GM19043 (cell line): ENCODE results near the gene SUSD6.
"Not testable (repeated sequence)": the region's sequence is repeated elsewhere in the genome, so short reads cannot be mapped to it uniquely, and the experiment has no call there.

Experiments
- ATAC-seq: cut with Tn5 transposase; IDR thresholded peaks from one replicate; pipeline ENCODE4 v1.9.1; 2021; ENCODE audit warnings: low read depth; ENCODE audit not compliant: unreplicated experiment

The SUSD6 gene

DNA sequence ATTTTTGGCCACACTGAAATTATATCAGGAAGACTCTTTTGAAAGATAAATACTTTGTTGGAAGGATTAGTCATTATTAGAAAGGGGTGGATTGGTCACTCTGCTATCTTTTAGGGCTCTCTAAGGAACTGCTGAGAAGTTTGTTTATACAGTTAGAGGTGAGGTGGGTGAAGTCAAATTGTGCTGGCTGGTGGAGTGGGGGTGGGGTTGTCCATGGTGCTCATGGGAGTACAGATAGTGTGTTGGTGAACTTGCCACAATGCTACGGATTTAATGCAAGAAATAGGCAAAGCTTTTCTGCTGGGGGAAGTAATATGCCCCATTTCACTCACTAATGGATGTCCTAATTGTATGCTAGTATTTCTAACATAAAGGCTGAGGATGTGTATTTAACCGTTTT, 35.8 kb downstream of the SUSD6 start:
- ATAC-seq = no peak

DNA sequence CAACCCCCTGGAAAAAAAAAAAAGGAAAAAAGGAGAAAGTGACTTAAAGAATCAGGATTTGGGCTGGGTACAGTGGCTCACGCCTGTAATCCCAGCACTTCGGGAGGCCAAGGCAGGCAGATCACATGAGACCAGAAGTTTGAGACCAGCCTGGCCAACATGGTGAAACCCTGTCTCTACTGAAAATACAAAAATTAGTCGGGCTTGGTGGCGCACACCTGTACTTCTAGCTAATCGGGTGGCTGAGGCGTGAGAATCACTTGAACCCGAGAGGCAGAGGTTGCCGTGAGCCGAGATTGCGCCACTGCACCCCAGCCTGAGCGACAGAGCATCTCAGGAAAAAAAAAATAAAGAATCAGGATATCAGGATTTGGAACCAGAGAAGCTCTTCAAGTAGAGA, 36.2 kb downstream of the SUSD6 start:
- ATAC-seq = not testable (repeated sequence)

DNA sequence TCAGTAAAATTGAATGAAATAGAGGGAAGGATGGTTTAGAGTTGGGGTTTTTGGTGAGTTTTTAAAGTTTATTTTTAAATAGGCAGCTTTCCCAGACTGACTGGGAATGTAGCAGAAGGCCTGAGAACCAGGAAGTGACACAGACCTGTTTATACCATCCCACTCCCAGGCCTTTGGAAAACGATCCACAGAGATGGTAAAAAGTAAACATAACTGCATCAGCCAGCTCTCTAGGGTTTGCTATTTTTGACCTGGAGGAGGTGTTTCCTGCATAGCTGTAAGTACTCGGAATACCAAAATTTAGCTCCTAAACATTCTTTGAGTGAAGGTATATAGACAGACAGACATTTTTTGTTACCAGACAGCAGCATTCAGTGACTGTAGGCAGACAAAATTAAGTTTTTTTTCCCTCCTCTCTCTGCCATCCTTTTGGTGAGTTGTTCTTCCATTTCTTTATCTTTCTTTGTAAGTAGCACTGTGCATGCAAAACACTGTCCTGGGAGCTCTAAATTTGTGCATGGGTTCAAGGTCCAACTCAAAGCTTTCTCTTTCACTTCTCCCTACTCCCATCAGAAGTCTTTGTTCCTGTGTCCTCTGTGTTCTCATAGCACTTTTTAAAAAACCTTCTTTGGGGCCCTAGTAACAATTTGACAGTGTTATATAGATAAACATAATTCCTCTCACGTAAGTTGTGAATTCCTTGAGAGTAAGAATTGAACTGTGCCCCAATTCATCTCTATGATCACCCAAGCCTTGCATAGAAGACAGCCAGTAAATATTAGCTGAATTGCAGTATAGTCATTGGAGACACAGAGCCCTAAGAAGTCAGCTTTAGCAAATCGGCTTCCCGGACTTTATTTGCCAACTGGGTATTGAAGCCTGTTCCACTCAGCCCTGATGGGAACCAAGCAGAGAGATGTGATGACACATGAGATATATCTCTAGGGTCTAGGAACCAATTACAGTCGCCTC, 37.4 kb downstream of the SUSD6 start:
- ATAC-seq = no peak

DNA sequence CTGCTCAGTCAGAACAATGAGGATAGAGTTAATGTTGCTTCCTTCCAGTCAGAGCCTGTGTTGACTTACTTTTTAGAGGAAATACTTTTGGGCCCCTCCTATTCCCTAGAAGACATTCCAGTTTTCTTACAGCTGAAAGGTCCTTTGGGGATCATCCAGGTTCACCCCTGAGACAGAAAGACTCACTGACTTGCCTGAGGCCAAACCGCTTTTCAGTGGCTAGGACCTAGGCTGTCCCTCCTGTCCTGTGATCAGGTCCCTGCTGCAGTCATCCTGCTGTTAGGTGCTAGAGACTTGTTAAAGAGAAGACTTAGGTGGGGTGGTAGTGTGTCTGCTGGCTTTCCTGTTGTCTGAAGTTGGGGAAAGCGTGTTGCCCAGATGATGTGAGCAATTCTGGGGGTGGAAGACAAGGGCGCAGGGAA, 39.6 kb downstream of the SUSD6 start:
- no peak for ATAC-seq

DNA sequence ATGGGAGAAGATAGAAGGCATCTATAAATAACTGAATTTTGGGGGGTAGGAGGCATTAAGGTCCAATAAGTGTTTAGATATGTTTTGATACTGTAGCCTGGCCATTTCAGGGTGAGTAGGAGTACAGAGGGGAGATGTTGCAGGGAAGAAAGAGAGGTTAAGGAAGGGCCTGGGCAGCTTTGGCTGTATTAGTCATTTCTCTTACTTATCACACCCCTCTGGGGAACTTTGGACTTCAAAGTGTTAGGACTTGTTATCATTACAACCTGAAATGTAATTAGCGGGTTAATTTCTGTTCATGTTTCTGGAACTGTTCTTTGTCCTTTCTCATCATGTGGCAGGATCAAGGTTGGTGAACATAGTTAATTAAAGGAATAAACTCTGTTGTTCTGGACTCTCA, 40.3 kb downstream of the SUSD6 start:
- no peak for ATAC-seq

DNA sequence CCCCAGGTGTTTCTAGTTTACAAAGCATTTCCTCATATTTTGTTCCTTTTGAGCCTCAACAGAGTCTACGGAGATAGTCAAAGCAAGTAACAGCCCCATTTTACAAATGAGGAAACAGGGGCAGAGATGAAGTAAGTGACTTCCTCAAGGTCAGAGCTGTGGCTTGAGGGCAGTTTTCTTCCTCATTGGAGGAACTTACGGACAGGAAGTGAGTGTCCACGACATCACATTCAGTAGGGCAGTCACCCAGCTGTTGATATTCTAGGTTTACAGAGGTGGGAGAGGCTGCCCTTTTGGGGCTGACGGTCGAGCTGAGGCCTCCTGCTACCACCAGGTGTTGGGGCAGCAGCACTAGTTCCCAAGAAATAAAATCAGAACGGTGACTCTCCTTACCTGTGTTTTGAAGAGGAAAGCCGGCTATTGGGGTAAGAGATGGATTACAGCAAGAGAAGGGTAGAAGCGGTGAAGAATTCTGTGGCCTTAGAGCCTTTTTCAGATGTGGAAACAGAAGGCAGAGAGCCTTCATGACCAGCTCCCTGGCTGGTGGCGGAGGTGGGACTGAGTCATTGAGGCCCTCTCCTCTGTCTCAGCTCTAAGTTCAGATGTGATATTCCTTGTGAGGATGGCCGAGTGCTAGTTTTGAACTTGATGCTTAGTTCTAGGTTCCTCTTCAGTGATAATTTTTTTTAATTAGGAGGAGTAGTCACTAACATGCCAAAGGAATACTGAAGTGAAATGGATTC, 41.7 kb downstream of the SUSD6 start:
- ATAC-seq = peak; percentile 51

DNA sequence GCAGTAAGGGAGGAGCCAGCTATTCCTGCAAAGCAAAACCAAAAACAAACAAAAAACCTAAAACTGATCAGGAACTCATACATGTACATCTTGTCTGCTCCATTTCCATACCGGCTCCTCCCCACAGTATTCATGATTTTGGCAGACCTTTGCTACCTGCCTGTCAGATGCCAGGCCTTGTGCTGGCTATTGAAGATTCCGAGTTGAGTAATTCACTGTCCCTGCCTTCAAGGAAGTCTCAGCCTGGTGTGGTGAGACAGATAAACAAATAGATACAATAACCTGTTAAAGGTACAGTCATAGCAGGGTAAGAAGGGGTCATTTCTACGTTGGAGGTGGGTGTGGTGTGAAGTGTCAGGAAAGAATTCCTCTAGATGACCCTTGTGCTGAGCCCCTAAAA, 42.7 kb downstream of the SUSD6 start:
- no peak for ATAC-seq

DNA sequence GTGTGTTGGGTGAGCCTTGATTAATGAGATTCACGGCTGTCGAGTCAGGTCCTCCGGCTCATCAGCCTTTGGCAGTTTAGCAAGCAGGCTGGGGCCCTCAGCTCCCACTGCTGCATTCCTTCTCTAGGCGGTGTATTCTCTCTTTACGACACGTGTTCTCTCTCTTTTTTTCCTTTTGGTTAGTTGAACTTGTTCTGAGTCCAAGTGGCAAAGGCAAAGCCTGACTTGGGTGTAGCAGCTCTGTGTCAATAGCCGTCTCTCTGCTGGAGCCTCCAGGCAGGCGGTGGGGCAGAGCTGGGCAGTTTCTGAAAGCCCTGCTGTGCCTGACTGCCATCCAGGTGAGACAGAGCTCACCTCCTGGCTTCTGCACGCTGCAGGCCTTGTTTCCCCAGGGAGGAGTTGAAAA, 46.6 kb downstream of the SUSD6 start:
- ATAC-seq = no peak

DNA sequence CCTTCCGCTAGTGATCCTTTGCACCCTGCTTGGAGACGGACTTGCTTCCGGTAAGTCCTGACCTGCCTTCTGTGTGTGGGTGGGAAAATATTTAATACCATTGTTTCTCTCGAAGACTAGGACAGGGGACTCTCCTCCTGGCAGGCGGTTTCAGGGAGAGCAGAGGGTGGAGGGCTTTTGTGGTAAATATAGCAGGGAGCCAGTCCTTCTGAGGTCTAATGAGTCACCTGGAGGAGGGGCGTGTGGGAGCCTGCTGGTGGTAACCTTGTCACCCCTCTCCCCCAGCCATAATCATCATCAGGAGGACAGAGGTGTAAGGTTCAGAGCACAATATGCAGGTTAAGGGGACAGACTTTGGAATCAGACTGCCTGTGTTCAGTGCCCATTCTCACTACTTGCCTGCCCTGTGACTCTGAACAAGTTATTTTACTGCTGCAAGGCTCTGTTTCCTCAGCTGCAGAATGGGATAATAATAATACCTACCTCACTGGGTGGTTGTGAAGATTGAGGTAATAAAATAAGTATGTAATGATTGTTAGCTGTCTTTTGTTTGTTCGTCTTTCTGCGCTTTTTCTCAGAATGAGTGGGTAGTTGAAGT, 47.4 kb downstream of the SUSD6 start:
- ATAC-seq = no peak

DNA sequence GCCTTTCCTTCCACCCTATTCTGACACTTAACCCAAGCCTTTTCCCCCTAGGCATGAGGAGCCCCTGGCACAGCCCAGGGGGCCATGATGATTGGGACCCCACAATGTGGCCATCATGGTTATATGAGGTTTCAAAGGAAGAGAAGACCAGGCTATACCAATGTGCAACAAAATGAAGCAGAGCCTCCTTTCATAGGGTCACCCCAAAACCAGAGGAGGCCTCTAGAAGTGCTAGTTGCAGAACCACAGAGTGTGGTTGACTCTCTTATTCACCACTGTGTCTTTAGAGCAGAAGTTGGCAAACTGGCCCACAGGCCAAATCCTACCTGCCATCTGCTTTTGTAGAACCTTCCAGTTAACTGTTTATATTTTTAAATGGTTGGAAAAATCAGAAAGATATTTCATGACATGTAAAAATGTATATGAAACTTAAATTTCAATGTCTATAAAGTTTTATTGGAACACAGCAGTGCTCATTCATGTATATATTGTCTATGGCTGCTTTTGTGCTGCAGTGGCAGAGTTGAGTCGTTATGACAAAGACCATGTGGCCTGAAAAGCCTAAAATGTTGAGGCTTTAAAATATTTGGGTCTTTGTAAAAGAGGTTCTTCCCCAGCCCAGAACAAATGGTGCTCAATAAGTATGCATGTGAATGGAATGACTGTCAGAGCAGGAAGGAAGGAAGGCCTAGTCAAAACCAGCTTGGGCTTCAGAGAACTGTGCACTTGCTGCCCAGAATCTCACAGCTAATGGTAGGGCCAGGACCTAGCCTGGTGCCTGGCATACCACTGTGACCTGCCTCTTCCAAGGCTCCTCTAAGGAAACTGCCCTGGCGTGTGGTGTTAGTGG, 49.2 kb downstream of the SUSD6 start:
- ATAC-seq = no peak

DNA sequence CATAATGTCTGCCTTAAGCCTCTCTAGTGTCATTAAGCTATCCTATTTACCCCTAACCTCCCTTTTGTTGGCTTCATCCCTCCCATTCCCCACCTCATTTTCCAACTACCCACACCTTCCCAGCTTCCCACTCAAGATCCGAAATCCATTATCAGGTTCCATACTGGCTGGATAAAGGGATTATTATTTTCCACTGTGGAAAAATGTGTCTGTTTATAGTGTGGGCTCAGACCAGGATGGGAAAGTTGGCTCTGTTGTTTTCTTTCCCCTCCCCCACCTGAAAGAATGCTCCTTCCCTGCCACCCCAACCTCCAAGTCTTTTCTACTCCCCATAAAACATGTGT, 49.8 kb downstream of the SUSD6 start:
- ATAC-seq = no peak

DNA sequence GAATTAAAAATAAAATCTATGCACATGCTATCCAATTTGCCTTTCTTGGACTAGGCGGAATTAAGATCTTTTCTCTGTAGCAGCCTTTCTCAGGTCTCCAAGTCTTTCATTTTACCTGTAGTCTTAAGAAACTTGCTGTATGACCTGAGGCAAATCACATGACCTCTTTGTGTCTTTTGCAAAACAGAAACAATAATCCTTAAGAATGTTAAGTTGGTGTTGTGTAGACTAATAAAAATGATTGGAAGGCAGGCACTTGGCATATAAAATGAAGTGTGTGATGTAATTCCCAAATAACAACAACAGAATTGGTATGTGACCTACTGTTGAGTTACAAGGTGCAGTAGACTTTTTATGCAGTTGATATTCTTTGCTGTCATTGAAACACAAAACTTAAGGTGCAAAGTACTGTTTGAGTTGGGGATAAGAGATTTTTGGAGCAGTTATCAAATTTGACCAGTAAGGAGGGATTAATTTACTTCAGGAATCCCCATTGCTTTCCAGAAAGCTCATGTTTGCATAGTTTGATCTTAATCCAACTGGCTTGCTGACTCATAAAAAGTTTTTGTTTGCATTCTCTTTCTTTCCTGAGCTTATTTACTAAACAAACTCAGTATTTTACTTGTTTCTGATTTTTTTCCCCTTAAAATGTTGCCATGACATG, 51.4 kb downstream of the SUSD6 start:
- no peak for ATAC-seq

DNA sequence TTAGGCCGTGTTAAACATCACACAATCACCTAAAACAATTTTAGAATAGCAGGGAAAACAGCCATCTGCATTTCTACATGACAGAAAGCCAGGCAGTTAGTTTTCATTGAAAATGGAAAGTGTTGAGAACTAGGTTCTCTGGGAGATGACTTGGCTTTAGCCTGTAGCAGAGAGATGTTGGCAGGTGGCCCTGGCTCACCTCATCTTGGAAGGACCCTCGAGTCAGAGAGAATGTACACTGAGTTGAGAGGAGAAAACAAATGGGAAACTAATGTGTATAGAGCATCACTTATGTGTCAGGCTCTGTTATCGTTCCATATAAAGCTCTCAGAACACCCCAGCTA, 51.9 kb downstream of the SUSD6 start:
- no peak for ATAC-seq

DNA sequence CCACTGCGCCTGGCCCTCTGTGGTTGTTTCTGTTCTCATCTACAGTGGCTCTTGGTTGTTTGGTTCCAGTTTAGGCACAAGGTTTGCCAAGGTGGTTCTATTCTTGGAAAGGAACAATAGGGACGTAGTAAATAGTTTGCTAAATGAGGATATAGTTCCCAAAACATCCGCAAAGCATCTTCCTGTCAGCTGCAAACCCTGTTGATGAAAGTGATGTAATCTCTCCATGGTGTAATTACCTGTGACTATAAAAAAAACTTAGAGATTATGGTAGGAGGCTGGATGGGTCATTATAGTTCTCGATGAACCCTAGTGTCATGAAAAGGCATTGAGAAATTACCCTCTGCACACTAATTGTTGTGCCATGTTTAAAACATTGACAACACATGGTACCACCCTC, 52.9 kb downstream of the SUSD6 start:
- ATAC-seq = no peak

DNA sequence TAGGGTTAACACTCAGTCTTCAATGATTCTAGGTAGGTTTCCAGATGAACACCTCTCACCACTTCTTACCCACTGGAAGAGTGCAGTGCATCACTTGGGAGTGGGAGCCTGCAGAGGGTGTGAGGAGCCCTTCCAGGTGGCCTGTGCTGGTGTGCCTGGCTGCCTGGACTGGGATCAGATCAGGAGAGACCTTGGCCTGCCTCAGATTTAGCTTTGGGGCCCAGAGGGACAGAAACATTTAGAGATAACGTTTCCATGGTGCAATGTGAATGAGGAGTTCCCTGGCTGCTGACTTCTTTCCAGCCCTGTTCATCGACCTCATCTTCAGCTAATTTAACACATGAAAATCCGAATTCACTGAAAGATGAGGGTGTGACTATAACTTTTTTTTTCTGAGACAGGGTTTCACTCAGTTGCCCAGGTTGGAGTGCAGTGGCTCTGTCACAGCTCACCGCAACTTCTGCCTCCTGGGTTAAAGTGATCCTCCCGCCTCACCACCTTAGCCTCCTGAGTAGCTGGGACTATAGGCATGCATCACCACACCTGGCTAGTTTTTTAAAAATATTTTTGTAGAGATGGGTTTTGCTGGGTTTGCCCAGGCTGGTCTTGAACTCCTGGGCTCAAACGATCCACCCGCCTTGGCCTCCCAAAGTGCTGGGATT, 53.6 kb downstream of the SUSD6 start:
- no peak for ATAC-seq

DNA sequence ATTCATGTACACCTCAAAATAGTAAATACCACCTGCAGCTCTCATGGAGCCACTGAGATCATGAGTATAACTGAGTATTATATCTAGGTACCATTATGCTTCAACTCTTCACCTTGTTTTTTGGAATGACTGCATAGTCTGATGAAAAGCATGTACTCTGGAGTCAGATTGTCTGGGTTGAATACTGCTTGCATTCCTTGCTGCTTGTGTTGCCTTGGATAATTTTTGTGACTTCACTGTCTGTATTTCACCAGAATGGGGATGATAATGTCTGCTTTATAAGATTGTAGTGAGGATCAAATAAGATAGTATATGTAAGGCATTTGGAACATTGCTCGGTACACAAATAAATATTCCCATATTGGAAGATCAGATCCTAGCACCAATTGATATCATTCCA, 54.2 kb downstream of the SUSD6 start:
- no peak for ATAC-seq

DNA sequence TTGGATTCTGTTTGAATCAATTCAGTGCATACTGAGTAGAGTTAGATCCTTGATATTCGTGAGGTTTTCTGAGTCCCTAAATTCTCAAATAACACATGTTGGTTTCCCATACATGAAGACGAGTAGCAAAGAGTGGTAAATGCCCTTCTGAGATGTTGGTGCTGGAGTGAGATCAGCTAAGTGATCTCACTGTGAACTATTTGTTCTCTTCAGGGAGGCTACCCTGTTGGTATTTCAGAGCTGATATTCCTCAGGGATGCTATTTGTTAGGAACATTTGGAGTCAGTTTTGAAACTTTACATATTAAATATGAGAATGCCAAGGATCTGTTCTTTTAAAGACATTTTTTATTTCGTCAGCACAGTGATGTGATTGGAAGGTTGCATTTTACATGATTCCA, 54.7 kb downstream of the SUSD6 start:
- ATAC-seq = no peak

DNA sequence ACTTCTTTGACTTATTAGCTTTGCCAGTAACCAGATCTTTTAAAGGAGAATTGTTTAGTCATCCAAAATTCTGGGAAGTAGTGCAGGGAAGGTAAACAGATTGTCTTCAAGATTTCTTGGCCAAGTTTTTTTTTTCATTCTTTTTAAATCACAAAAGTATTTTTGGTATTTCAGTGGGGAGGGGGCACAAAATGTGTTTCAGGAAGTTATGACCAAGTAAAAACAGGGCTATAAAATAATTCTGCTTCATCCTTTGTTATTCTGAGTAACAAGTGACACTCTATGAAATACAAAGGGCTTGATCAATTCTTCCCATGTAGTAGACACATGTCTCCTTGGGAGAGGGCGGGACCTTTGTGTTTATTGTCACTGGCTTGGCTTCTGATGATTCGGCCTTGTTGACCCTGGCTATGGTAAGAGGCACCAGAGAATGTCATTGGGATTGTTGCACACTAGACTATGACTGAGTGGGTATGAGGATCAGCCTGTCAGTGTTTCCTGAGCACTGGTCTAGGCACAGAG, 55.4 kb downstream of the SUSD6 start:
- no peak for ATAC-seq

DNA sequence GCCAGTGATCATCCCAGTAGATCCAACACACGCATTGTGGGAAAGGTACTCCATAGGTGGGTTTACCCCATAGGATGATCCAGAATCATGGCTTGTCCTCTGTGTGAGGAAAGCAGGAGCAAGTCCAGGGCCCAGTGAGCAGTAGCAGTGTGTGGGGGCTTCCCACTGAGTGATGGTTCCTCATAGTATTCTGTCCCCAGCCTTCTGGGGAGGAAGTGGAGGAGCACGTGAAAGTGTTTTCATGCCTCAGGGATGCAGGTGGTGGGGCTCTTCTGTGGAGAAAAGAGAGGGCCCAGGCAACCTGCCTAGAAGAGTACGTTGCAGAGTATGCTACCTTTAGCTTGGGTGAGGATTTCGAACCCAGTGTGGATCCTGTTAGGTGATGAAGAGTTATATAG, 56.5 kb downstream of the SUSD6 start:
- peak; percentile 32 for ATAC-seq
